Prostate gland (tissue), 2 donors: ENCODE data around the gene ANKRD11. TPM values are rescaled to one million over a fixed set of nuclear protein-coding genes. Genes with fewer than 3 reads are reported as not detected.

Source experiments
- DNase-seq: peaks from one replicate; pipeline ENCODE4 v3.0.0-alpha.2; 2019; ENCODE audit warnings: low spot score
- H3K27ac ChIP-seq, 2 donors: fragments of 200-600 bp; sonication (generic); 2 replicates each; pipeline ENCODE4 v1.5.1; 2017 to 2019
- H3K27me3 ChIP-seq: fragments of 200-600 bp; sonication (generic); replicated peaks from 2 replicates; pipeline ENCODE4 v1.5.1; 2019; ENCODE audit not compliant: insufficient read depth
- H3K36me3 ChIP-seq, 2 donors: fragments of 200-600 bp; sonication (generic); 1 replicate in 1 of 2; 2 replicates in 1 of 2; pipeline versions ENCODE4 v1.5.1 to v1.8.1; 2017 to 2019
- H3K4me1 ChIP-seq: fragments of 200-600 bp; sonication (generic); replicated peaks from 2 replicates; pipeline ENCODE4 v1.5.1; 2019
- H3K4me3 ChIP-seq, 2 donors: fragments of 200-600 bp; sonication (generic); 2 replicates each; pipeline ENCODE4 v1.5.1; 2017 to 2019
- H3K9me3 ChIP-seq: fragments of 200-600 bp; sonication (generic); 2 replicates; pipeline ENCODE4 v1.5.1; 2017
- CTCF ChIP-seq, 4 experiments: fragments of 200-600 bp in 2 of 4; fragments of 450-650 bp in 2 of 4; sonication (generic) in 2 of 4; IDR thresholded peaks; 1 replicate in 3 of 4; 2 replicates in 1 of 4; pipeline ENCODE4 v1.5.1; 2016 to 2019; ENCODE audit warnings: antibody characterized with exemption in 4 of 4, mild to moderate bottlenecking in 2 of 4, moderate library complexity in 2 of 4
- POLR2A ChIP-seq: fragments of 450-650 bp; IDR thresholded peaks from one replicate; pipeline ENCODE4 v1.6.1; 2016; ENCODE audit warnings: antibody characterized with exemption, mild to moderate bottlenecking
- POLR2AphosphoS5 ChIP-seq: sonication (generic); formaldehyde crosslinking; IDR thresholded peaks from one replicate; pipeline ENCODE4 v1.6.1; 2017; ENCODE audit warnings: antibody characterized with exemption
- WGBS: methylation state at CpG from one replicate; pipeline ENCODE4 v1.1.5; 2018; 5-methylcytosine and 5-hydroxymethylcytosine counted together
- intact Hi-C: fragments of 100-400 bp; cut with DNase I; formaldehyde crosslinking; loops from one replicate; pipeline ENCODE4 v1.14.2; 2022
- total RNA-seq, 2 donors: library from RNA; depleted of rRNA; stranded (reverse); fragments of >200 nt; gene quantifications; one replicate each; pipeline ENCODE4 v1.1.0, GENCODE V29; 2016

The ANKRD11 gene
- total RNA-seq, 2 donors from 2014 or later, result 66.2 to 143 TPM

- H3K9me3 ChIP-seq, result no peaks in the 10 kb centered on the region
- no peaks in the 10 kb centered on the region for H3K4me1 ChIP-seq
- H3K36me3 ChIP-seq, result no peaks in the 10 kb centered on the region
- no peak for TF ChIP-seq CTCF (IDR thresholded peaks at IDR 0.05)
- TF ChIP-seq POLR2A, result no peak
- no peak for TF ChIP-seq POLR2AphosphoS5
- intact Hi-C loops, result no loop called here
- no peak overlapping the region for H3K4me3 ChIP-seq
- no peak for DNase-seq
- no peak overlapping the region for H3K27ac ChIP-seq
- 72% methylated on average over 3 of the region's 3 CpGs for WGBS
- no peaks in the 10 kb centered on the region for H3K27me3 ChIP-seq
Observed at GRCh38 chr16:89237733-89238132, 252.6 kb downstream of the ANKRD11 start.

GRCh38 chr16:89233678-89234490 is 256.5 kb downstream of the ANKRD11 start:
- 92% methylated on average over 16 of the region's 16 CpGs for WGBS
- no peak for TF ChIP-seq CTCF (IDR thresholded peaks at IDR 0.05)
- TF ChIP-seq POLR2A, result no peak
- TF ChIP-seq POLR2AphosphoS5, result no peak
- Histone ChIP-seq H3K4me1 (no peaks in the 10 kb centered on the region), H3K36me3 (no peaks in the 10 kb centered on the region), H3K27me3 (no peaks in the 10 kb centered on the region), H3K4me3 (no peak overlapping the region), H3K9me3 (no peaks in the 10 kb centered on the region), H3K27ac (no peak overlapping the region)
- intact Hi-C loops, result no loop called here
- DNase-seq, result no peak

GRCh38 chr16:89232107-89232506 is 258.3 kb downstream of the ANKRD11 start:
- WGBS, result 87% methylated on average over 2 of the region's 2 CpGs
- H3K27ac ChIP-seq, result no peak overlapping the region
- peaks cover 9 to 10% of the 10 kb centered on the region in 2 donors for H3K36me3 ChIP-seq
- no peak overlapping the region for H3K4me3 ChIP-seq
- H3K9me3 ChIP-seq, result no peaks in the 10 kb centered on the region
- no peaks in the 10 kb centered on the region for H3K27me3 ChIP-seq
- intact Hi-C loops, result no loop called here
- no peaks in the 10 kb centered on the region for H3K4me1 ChIP-seq
- no peak for TF ChIP-seq POLR2AphosphoS5
- DNase-seq, result no peak

- Histone ChIP-seq H3K9me3 (no peaks in the 10 kb centered on the region), H3K4me1 (no peaks in the 10 kb centered on the region), H3K27ac (no peak overlapping the region), H3K4me3 (no peak overlapping the region), H3K36me3 (peaks cover 10% of the 10 kb centered on the region in 2 donors), H3K27me3 (no peaks in the 10 kb centered on the region)
- intact Hi-C loops, result no loop called here
- no peak for DNase-seq
- WGBS, result 85% methylated on average over 11 of the region's 14 CpGs
- TF ChIP-seq POLR2A, result no peak
- TF ChIP-seq POLR2AphosphoS5, result no peak
Observed at GRCh38 chr16:89230255-89230654, 260.1 kb downstream of the ANKRD11 start.

GRCh38 chr16:89224665-89225064 is 265.7 kb downstream of the ANKRD11 start:
- intact Hi-C loops, result no loop called here
- DNase-seq, result no peak
- Histone ChIP-seq H3K4me3 (no peak overlapping the region), H3K27me3 (no peaks in the 10 kb centered on the region), H3K9me3 (no peaks in the 10 kb centered on the region), H3K4me1 (no peaks in the 10 kb centered on the region), H3K36me3 (peaks cover 15 to 18% of the 10 kb centered on the region in 2 donors), H3K27ac (no peak overlapping the region)
- no peak for TF ChIP-seq POLR2A
- TF ChIP-seq POLR2AphosphoS5, result no peak
- TF ChIP-seq CTCF (IDR thresholded peaks at IDR 0.05), result no peak
- 87% methylated on average over 10 of the region's 10 CpGs for WGBS

- no peak overlapping the region for H3K27ac ChIP-seq
- no peak overlapping the region for H3K4me3 ChIP-seq
- WGBS, result 89% methylated on average over 21 of the region's 21 CpGs
- no peak for TF ChIP-seq POLR2A
- no peak for TF ChIP-seq POLR2AphosphoS5
- no peak for TF ChIP-seq CTCF (IDR thresholded peaks at IDR 0.05)
- H3K9me3 ChIP-seq, result no peaks in the 10 kb centered on the region
- no peaks in the 10 kb centered on the region for H3K27me3 ChIP-seq
- H3K36me3 ChIP-seq, result peaks cover 14 to 15% of the 10 kb centered on the region in 2 donors
- H3K4me1 ChIP-seq, result no peaks in the 10 kb centered on the region
- DNase-seq, result no peak
- intact Hi-C loops, result no loop called here
Observed at GRCh38 chr16:89222931-89223330, 267.4 kb downstream of the ANKRD11 start.
